ENCODE results near the gene PPM1F. TPM values are rescaled to one million over a fixed set of nuclear protein-coding genes. Genes with fewer than 3 reads are reported as not detected.

PPM1F gene, protein sequence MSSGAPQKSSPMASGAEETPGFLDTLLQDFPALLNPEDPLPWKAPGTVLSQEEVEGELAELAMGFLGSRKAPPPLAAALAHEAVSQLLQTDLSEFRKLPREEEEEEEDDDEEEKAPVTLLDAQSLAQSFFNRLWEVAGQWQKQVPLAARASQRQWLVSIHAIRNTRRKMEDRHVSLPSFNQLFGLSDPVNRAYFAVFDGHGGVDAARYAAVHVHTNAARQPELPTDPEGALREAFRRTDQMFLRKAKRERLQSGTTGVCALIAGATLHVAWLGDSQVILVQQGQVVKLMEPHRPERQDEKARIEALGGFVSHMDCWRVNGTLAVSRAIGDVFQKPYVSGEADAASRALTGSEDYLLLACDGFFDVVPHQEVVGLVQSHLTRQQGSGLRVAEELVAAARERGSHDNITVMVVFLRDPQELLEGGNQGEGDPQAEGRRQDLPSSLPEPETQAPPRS
- 10 to 100 TPM; 25.4 to 29.1 TPM for total RNA-seq
- polyA plus RNA-seq, result 9.2 TPM

DNA sequence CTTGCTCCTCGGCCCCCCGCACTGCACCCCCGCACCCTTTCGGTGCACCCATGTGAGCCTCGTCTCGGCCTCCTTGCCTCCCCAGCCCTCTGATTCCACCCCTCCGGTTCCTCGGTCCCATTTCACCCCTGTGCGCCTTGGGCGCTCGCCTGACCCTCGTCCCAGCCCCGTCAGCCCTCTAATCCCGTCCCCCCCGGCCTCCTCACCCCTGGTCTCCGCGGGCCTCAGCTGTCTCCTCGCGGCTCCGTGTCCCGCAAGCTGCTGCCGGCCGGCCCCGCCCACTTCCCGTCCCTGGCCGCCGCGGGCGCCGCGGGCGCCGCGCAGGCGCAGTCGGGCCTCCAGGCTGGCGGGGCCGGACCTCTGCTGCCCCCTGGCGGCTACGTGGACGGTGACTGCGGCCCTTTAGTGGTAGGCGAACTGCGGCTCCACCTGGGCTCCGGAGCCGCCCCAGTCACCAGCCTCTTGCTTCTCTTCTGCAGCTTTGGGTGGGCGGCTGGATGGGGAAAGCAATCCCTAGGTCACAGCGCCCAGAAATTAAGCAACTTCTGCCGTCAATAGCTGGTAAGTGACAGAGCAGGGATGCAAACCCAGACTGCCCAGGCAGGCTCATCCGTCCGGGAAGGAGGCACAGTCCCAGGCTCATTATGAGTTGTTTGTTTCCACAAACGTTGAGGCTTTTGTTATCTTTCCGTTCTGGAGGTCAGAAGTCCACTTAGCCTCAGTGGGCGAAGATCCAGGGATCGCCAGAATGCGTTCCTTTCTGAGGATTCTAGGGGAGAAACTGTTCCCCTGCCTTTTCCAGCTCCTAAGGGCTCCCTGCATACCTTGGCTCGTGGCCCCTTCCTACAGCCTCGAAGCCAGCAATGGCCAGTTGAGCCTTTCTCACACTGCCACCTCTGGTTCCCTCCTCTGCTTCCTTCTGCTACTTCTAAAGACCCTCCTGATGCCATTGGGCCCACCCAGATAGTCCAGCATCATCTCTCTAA is at the start of gene PPM1F:
Gene PPM1F, minus strand, starts transcription at position 263 of the 986 bp plus-strand sequence. CDS start 6,800 bp downstream, outside the sequence.
- peak within 1 kb of the TSS; percentile 66 for H3K4me3 ChIP-seq (ENCODE audit: low read length)
- peaks cover 0 to 1% of the 10 kb centered on the region in 2 donors for H3K27me3 Mint-ChIP-seq

DNA sequence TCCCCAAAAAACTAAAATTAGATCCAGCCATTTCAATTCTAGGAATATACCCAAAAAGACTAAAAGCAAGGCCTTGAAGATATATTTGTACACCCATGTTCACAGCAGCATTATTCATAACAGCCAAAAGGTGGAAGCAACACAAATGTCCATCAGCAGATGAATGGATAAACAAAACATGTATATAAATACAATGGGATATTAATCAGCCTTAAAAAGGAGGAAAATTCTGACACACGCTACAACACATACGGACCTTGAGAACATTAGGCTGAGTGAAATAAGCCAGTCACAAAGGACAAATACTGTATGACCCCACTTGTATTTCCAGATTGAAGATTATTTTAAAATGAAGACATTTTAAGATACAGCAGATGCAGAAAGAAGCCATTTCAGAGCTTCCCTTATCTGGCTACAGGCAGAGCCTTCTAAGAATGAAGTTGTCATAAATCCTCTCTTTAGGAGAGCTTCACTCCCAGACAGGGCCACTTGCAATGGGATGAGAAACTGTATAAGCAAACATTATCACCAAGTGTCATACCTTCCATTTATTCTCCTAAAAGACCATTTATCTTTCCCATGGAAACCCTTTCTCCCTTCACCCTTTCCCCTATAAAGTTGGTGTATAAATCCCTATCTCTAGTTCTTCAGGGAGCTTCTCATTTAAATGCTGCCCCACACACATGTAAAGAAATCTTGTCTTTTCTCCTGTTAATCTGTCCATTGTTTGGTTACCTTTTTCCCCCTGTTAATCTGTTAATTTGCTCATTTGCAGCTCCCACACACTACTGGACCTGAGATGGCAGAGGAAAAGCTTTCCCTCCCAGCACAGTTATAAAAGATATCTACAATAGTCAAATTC is 49.2 kb upstream of the PPM1F start:
- ChIA-PET POLR2A (no interaction called here), CTCF (no interaction called here)
- no peaks in the 10 kb centered on the region for H3K9me3 Mint-ChIP-seq
- no peak overlapping the region for H3K4me3 ChIP-seq (ENCODE audit: low read length)
- H3K27ac ChIP-seq (ENCODE audit: low read depth, low read length), result no peak overlapping the region
- peaks cover 3 to 22% of the 10 kb centered on the region in 2 donors for H3K27me3 Mint-ChIP-seq
- H3K36me3 Mint-ChIP-seq, result no peaks in the 10 kb centered on the region
- no peaks in the 10 kb centered on the region for H3K36me3 ChIP-seq (ENCODE audit: insufficient read depth, low read length)
- no peaks in the 10 kb centered on the region for H3K9me3 ChIP-seq (ENCODE audit: low read length)
- no peak overlapping the region for H3K4me3 Mint-ChIP-seq
- no peak for DNase-seq
- H3K27ac Mint-ChIP-seq, result no peak overlapping the region
- H3K4me1 Mint-ChIP-seq, result no peaks in the 10 kb centered on the region
- H3K27me3 ChIP-seq (ENCODE audit: insufficient read depth, low read length, poor library complexity, severe bottlenecking), result peaks cover 6% of the 10 kb centered on the region
- no peaks in the 10 kb centered on the region for H3K4me1 ChIP-seq (ENCODE audit: insufficient read depth, low read length)

More for the DNA sequence above, at the start of gene PPM1F:
- no peaks in the 10 kb centered on the region for H3K9me3 Mint-ChIP-seq
- Histone ChIP-seq H3K4me1 (ENCODE audit: insufficient read depth, low read length) (peaks cover 12% of the 10 kb centered on the region), H3K27me3 (ENCODE audit: insufficient read depth, low read length, poor library complexity, severe bottlenecking) (no peaks in the 10 kb centered on the region), H3K27ac (ENCODE audit: low read depth, low read length) (peak within 1 kb of the TSS; percentile 80), H3K9me3 (ENCODE audit: low read length) (no peaks in the 10 kb centered on the region), H3K36me3 (ENCODE audit: insufficient read depth, low read length) (no peaks in the 10 kb centered on the region)
- H3K4me3 Mint-ChIP-seq, result peak within 1 kb of the TSS; percentile 82 to 93 (median 87)
- peak within 1 kb of the TSS in 5 of 8 donors; percentile 36 to 77 (median 58) for H3K27ac Mint-ChIP-seq
- peak; percentile 86 to 92 (median 90) for DNase-seq
- ChIA-PET CTCF (interaction anchor here (0.6 to 7.2 kb wide), 13 partner anchors 9 to 242 kb away, joined by 3 to 100 read pairs (median 4); no protein-coding TSS in a partner anchor), POLR2A (interaction anchor here (0.6 to 1.1 kb wide), 4 partner anchors 14 to 190 kb away, joined by 3 to 7 read pairs (median 3); no protein-coding TSS in a partner anchor)
- H3K36me3 Mint-ChIP-seq, result no peaks in the 10 kb centered on the region
- H3K4me1 Mint-ChIP-seq, result peaks cover 14 to 20% (median 16%) of the 10 kb centered on the region in 3 donors

DNA sequence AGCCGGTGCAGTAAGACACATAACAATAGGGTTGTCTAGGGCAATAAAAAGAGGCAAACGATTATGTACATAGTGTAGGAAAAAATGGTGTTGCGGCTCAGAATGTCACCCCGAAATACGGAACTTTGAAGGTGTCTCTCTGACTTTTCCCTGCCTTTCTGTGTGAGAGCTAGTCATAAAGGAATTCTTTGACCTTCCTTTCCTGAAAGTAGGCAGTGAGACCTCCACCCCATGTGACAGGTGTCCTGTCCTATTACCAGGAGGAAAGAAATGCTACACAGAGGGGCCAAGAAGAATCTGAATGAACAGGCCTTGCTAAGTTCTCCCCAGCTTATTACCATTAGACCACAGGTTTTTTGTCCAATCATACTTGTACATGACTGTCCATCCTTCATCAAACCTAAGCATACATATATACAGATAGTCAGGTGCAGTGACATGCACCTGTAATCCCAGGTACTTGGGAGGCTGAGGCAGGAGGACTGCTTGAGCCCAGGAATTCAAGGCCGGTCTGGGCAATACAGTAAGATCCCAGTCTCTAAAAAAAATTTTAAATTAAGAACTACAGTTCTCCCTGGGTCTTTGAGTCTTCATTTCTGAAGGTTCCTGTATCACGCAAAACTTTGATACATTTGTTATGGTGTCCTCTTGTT is 46.1 kb upstream of the PPM1F start:
- Mint-ChIP-seq H3K9me3 (no peaks in the 10 kb centered on the region), H3K4me3 (no peak overlapping the region), H3K4me1 (no peaks in the 10 kb centered on the region), H3K27me3 (peaks cover 0 to 22% of the 10 kb centered on the region in 2 donors), H3K36me3 (no peaks in the 10 kb centered on the region), H3K27ac (no peak overlapping the region)
- POLR2A ChIA-PET, result no interaction called here
- CTCF ChIA-PET, result no interaction called here
- no peaks in the 10 kb centered on the region for H3K9me3 ChIP-seq (ENCODE audit: low read length)
- H3K4me1 ChIP-seq (ENCODE audit: insufficient read depth, low read length), result no peaks in the 10 kb centered on the region
- DNase-seq, result no peak
- H3K27me3 ChIP-seq (ENCODE audit: insufficient read depth, low read length, poor library complexity, severe bottlenecking), result peaks cover 6% of the 10 kb centered on the region
- no peak overlapping the region for H3K4me3 ChIP-seq (ENCODE audit: low read length)
- no peak overlapping the region for H3K27ac ChIP-seq (ENCODE audit: low read depth, low read length)
- H3K36me3 ChIP-seq (ENCODE audit: insufficient read depth, low read length), result no peaks in the 10 kb centered on the region

DNA sequence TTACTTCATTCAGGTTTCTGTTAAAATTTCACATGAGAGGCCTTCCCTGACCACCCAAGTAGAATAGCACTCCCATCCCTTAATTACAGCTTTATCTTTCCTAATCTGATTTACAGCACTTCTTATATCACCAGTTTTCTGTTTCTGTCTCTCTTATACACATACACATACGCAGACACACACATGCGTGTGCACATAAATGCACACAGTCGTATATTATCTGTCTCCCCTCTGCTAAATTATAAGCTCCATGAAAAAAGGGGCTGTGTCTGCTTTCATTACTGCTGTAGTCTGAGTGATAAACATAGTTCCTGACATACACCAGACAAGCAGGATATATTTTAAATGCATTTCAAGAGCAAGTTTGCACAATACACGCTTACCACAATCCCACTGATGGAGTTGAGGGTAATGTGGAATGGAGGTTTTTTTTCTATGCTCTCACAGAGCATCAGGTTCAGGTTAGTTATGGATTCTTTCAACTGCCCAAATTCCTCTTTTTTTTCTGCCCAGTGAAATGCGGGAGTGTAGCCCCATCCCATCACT is 43.6 kb upstream of the PPM1F start:
- CTCF ChIA-PET, result no interaction called here
- no peak overlapping the region for H3K4me3 Mint-ChIP-seq

DNA sequence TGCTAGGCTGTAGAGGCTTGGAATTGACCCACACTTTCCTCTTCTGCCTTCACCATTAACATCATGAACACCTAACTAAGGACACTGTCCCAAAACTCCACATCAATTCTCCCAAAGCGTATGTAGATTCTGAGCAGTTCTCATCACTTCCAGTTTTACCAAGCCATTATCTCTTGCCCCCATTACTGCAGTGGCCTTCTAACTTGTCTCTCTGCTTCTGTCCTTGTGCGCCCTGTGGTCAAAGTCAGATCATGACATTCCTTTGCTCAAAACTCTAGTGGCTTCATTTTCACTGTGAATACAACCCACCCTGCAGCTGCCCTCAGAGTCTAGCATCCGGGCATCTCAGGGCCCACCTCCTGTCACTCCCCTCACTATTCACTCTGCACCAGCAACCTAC is 43.0 kb upstream of the PPM1F start:
- no peaks in the 10 kb centered on the region for H3K36me3 ChIP-seq (ENCODE audit: insufficient read depth, low read length)
- ChIA-PET POLR2A (no interaction called here), CTCF (no interaction called here)
- peaks cover 0 to 11% of the 10 kb centered on the region in 2 donors for H3K27me3 Mint-ChIP-seq
- no peak overlapping the region for H3K4me3 Mint-ChIP-seq
- no peaks in the 10 kb centered on the region for H3K36me3 Mint-ChIP-seq
- no peak overlapping the region for H3K27ac ChIP-seq (ENCODE audit: low read depth, low read length)
- no peaks in the 10 kb centered on the region for H3K9me3 Mint-ChIP-seq
- H3K27ac Mint-ChIP-seq, result no peak overlapping the region
- no peaks in the 10 kb centered on the region for H3K9me3 ChIP-seq (ENCODE audit: low read length)
- no peaks in the 10 kb centered on the region for H3K4me1 ChIP-seq (ENCODE audit: insufficient read depth, low read length)
- no peak for DNase-seq
- no peak overlapping the region for H3K4me3 ChIP-seq (ENCODE audit: low read length)
- no peaks in the 10 kb centered on the region for H3K4me1 Mint-ChIP-seq
- peaks cover 6% of the 10 kb centered on the region for H3K27me3 ChIP-seq (ENCODE audit: insufficient read depth, low read length, poor library complexity, severe bottlenecking)

More for the DNA sequence above, 43.6 kb upstream of the PPM1F start:
- Histone ChIP-seq H3K4me3 (ENCODE audit: low read length) (no peak overlapping the region), H3K36me3 (ENCODE audit: insufficient read depth, low read length) (no peaks in the 10 kb centered on the region), H3K4me1 (ENCODE audit: insufficient read depth, low read length) (no peaks in the 10 kb centered on the region), H3K27me3 (ENCODE audit: insufficient read depth, low read length, poor library complexity, severe bottlenecking) (peaks cover 6% of the 10 kb centered on the region), H3K9me3 (ENCODE audit: low read length) (no peaks in the 10 kb centered on the region), H3K27ac (ENCODE audit: low read depth, low read length) (no peak overlapping the region)
- Mint-ChIP-seq H3K9me3 (no peaks in the 10 kb centered on the region), H3K27me3 (peaks cover 0 to 13% of the 10 kb centered on the region in 2 donors), H3K36me3 (no peaks in the 10 kb centered on the region), H3K4me1 (no peaks in the 10 kb centered on the region), H3K27ac (no peak overlapping the region)
- POLR2A ChIA-PET, result no interaction called here
- DNase-seq, result no peak

DNA sequence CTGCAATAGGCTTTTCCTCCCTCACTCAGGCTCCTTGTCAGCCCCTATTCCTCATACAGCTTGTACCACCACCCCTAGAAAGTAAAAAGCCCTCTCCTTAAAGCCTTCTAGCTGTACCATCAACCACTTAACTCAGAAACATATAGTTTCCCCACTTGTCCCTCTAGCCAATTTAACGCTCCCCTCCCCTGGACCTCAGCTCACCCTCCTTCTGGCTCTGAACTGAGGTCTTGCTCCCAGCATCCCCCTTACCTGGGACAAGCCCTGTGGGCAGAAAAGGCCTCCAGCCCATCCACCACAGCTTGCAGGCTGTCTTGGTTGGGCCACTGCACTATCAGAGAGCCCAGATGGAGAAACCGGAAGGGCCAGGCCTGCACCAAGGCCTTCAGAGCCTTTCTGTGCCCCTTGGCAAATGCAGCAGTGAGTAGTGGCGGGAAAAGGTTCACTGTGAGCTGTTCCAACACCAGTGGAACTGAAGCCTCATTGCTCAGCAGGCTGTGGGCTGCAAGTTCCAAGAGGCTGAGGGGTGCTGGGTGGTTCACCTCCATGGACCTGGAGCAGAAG is 42.3 kb upstream of the PPM1F start:
- no peak for DNase-seq
- Mint-ChIP-seq H3K4me3 (no peak overlapping the region), H3K36me3 (no peaks in the 10 kb centered on the region), H3K4me1 (no peaks in the 10 kb centered on the region), H3K27ac (peak overlapping the region in 1 of 8 donors; percentile 38), H3K27me3 (peaks cover 0 to 11% of the 10 kb centered on the region in 2 donors), H3K9me3 (no peaks in the 10 kb centered on the region)
- ChIA-PET CTCF (no interaction called here), POLR2A (no interaction called here)
- Histone ChIP-seq H3K36me3 (ENCODE audit: insufficient read depth, low read length) (no peaks in the 10 kb centered on the region), H3K4me3 (ENCODE audit: low read length) (no peak overlapping the region), H3K27ac (ENCODE audit: low read depth, low read length) (no peak overlapping the region), H3K4me1 (ENCODE audit: insufficient read depth, low read length) (no peaks in the 10 kb centered on the region), H3K27me3 (ENCODE audit: insufficient read depth, low read length, poor library complexity, severe bottlenecking) (peaks cover 2% of the 10 kb centered on the region), H3K9me3 (ENCODE audit: low read length) (no peaks in the 10 kb centered on the region)
